ENCODE measurements around the gene ADH4.

GRCh38 chr4:99084595-99084994, 59.5 kb downstream of the ADH4 start:
- TF ChIP-seq CTCF (optimal IDR thresholded peaks at IDR 0.05 in 1 of 3, IDR thresholded peaks at IDR 0.05 in 1 of 3, conservative IDR thresholded peaks at IDR 0.05 in 1 of 3; ENCODE audit: extremely low read depth in 1 of 3, insufficient read depth in 2 of 3, low read length in 3 of 3), result no peak
- no peak for TF ChIP-seq EZH2 (IDR thresholded peaks at IDR 0.05; ENCODE audit: low read length)
